Omental fat pad (tissue), 4 donors: Measurements from ENCODE around the gene CHL1. TPM values are rescaled to one million over a fixed set of nuclear protein-coding genes. Genes with fewer than 3 reads are reported as not detected.

Experiments
- ATAC-seq: fragments of 150-250 bp; one replicate; pipeline ENCODE4 v1.9.1; 2016; ENCODE audit warnings: mild to moderate bottlenecking, moderate library complexity; ENCODE audit not compliant: low FRiP score
- DNase-seq: peaks from one replicate; pipeline ENCODE4 v3.0.0-alpha.2; 2019; ENCODE audit warnings: low spot score
- CTCF ChIP-seq, 3 donors: fragments of 450-650 bp; IDR thresholded peaks; one replicate each; pipeline ENCODE4 v1.5.1; 2016 to 2017; ENCODE audit warnings: antibody characterized with exemption in 3 of 3, mild to moderate bottlenecking in 3 of 3, moderate library complexity in 2 of 3
- total RNA-seq, 4 donors: library from RNA; depleted of rRNA; stranded (reverse); fragments of >200 nt; gene quantifications; one replicate each; pipeline ENCODE4 v1.1.0, GENCODE V29; 2016

The CHL1 gene
- total RNA-seq, 4 donors from 2014 or later: 18.7 to 64.2 (median 42.1) TPM

- DNase-seq (no peak), ATAC-seq (no peak)
- no peak for TF ChIP-seq CTCF (IDR thresholded peaks at IDR 0.05)
Measured at GRCh38 chr3:330494-331115, 134.0 kb downstream of the CHL1 start.

- ATAC-seq: no peak
- no peak for TF ChIP-seq CTCF (IDR thresholded peaks at IDR 0.05)
- no peak for DNase-seq
Measured at GRCh38 chr3:331881-332280, 135.3 kb downstream of the CHL1 start.

GRCh38 chr3:332701-333100 is 136.1 kb downstream of the CHL1 start:
- no peak for ATAC-seq
- TF ChIP-seq CTCF (IDR thresholded peaks at IDR 0.05): no peak

GRCh38 chr3:335240-335639 is 138.7 kb downstream of the CHL1 start:
- TF ChIP-seq CTCF (IDR thresholded peaks at IDR 0.05): no peak
- no peak for DNase-seq
- ATAC-seq: no peak

More at GRCh38 chr3:332701-333100, 136.1 kb downstream of the CHL1 start:
- DNase-seq: no peak

- no peak for DNase-seq
- TF ChIP-seq CTCF (IDR thresholded peaks at IDR 0.05): no peak
- no peak for ATAC-seq
Measured at GRCh38 chr3:339351-339750, 142.8 kb downstream of the CHL1 start.

GRCh38 chr3:341998-342397 is 145.4 kb downstream of the CHL1 start:
- no peak for ATAC-seq
- DNase-seq: no peak
- TF ChIP-seq CTCF (IDR thresholded peaks at IDR 0.05): no peak

GRCh38 chr3:346186-346585 is 149.6 kb downstream of the CHL1 start:
- no peak for DNase-seq
- TF ChIP-seq CTCF (IDR thresholded peaks at IDR 0.05): no peak
- ATAC-seq: no peak
